ENCODE data around the gene CYP8B1.

The CYP8B1 gene

GRCh38 chr3:42826141-42826540 lies 49.5 kb downstream of the CYP8B1 start:
- no peak for DNase-seq
- H3K4me3 Mint-ChIP-seq = no peak overlapping the region
- no peaks in the 10 kb centered on the region for H3K27me3 Mint-ChIP-seq (ENCODE audit: low read depth, poor library complexity)
- H3K4me1 Mint-ChIP-seq = peaks cover 23% of the 10 kb centered on the region
- no peaks in the 10 kb centered on the region for H3K9me3 Mint-ChIP-seq
- peaks cover 4% of the 10 kb centered on the region for H3K36me3 Mint-ChIP-seq (ENCODE audit: low read depth)
- no peak overlapping the region for H3K27ac Mint-ChIP-seq
- TF ChIP-seq CTCF (IDR thresholded peaks at IDR 0.05) = no peak

GRCh38 chr3:42823351-42823750 lies 52.3 kb downstream of the CYP8B1 start:
- Mint-ChIP-seq H3K4me1 (peaks cover 24% of the 10 kb centered on the region), H3K27ac (peak overlapping the region; percentile 93), H3K27me3 (ENCODE audit: low read depth, poor library complexity) (no peaks in the 10 kb centered on the region), H3K36me3 (ENCODE audit: low read depth) (peaks cover 4% of the 10 kb centered on the region), H3K4me3 (no peak overlapping the region), H3K9me3 (no peaks in the 10 kb centered on the region)
- no peak for DNase-seq
- no peak for TF ChIP-seq CTCF (IDR thresholded peaks at IDR 0.05)

- Mint-ChIP-seq H3K4me3 (no peak overlapping the region), H3K9me3 (no peaks in the 10 kb centered on the region), H3K27ac (peak overlapping the region; percentile 93), H3K36me3 (ENCODE audit: low read depth) (peaks cover 4% of the 10 kb centered on the region), H3K4me1 (peaks cover 22% of the 10 kb centered on the region), H3K27me3 (ENCODE audit: low read depth, poor library complexity) (no peaks in the 10 kb centered on the region)
- no peak for DNase-seq
- TF ChIP-seq CTCF (IDR thresholded peaks at IDR 0.05) = no peak
Observed at GRCh38 chr3:42822828-42823227, 52.9 kb downstream of the CYP8B1 start.

Data from nephron progenitor cell (in vitro differentiated cells).